NCI-H1436 treated with DMSO at 0.1 percent for 48 hours (cell line): ENCODE data around the gene PROX1.
"Not testable (repeated sequence)": the region's sequence is repeated elsewhere in the genome, so short reads cannot be mapped to it uniquely, and the experiment has no call there.

Experiments
- DNase-seq: peaks from one replicate; lab custom pipeline; 2025; lab: John Stamatoyannopoulos, UW

PROX1 gene

DNA sequence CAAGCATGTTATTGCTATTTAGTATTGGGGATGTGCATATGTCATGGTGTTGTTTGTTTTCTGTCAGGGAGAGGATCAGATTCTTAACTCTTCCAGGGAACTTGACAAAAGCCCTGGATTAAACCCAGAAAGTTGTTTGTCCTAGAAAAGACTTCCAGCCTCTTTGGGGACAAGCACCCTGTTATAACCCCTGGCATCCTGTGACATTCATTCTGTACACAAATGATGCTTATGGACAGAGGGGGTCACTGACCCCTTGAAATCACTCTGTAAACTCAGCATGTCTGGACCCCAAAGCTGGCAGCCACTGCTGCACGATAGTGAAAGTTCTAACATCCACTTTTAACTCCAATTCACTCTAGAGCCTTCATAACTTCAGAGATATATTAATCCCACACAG is 81.2 kb downstream of the PROX1 start:
- DNase-seq, result no peak

DNA sequence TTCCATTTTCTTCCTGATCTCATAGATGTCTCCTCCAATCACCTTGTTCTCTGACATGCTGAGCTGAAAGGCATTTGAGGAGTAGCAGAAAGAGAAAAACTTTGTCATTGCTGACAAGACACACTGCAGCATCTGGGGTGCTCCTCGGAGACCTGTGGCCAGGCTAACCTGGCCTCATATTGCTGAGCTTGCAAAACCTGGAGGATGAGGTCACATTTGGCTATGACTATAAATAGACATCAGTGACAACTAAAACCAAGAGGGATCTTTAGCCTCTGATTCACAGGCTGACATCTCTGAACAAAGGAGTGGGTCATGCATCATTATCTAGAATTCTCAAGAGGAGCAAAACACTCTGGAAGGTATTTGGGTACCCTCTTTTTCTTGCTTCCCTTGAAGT is 83.7 kb downstream of the PROX1 start:
- DNase-seq, result no peak

GRCh38 chr1:214072426-214073157 is 84.8 kb downstream of the PROX1 start:
- DNase-seq, result no peak

DNA sequence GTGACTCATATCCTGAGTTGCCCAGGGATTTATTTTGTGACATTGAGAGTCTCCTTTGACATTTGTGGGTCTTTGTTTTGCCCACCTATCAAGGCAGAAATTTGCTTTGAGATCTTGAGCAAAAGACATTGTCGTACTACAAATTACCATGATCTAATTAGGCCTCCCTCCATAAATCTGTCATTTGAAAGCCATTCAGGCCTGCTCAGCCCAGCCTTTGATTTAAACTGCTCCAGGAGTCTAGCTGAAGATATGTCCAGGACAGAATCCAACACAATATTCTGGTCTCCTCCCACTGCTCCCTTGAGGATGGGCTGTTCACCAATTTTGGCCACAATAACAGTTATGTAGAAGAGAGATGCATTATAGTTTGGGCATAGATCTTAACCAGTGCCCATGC is 86.7 kb downstream of the PROX1 start:
- no peak for DNase-seq

DNA sequence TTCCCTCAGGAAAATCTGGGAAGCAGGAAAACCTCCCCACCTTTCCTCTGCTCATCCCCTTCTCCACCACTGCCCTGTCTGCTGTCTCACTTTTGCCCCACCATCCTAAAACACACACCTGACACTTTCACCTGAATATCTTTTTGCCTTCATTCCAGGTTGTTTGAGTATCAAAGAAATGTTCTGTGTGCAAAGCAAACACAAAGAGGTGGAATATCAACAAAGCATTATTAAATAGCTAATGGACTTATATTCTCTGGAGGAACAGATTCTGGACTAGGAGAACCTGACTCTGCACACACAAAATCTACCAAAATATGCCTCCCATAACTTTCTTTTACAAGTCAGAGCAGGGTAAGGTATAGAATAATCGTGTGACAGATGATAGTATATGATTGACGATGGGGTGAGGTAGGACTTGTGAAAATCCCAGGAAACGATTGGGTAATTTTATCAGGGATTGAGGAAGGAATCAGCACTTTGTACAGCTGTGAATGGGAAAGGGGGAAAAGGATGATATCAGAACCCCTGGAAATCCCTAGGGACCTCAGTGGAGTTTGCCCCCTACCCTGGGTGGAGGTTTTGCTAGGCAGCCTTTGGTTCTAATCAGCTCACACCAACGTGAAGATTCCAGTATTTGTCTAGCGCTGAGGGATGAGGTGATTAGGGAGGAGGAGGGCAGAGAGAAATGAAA is 87.7 kb downstream of the PROX1 start:
- no peak for DNase-seq

DNA sequence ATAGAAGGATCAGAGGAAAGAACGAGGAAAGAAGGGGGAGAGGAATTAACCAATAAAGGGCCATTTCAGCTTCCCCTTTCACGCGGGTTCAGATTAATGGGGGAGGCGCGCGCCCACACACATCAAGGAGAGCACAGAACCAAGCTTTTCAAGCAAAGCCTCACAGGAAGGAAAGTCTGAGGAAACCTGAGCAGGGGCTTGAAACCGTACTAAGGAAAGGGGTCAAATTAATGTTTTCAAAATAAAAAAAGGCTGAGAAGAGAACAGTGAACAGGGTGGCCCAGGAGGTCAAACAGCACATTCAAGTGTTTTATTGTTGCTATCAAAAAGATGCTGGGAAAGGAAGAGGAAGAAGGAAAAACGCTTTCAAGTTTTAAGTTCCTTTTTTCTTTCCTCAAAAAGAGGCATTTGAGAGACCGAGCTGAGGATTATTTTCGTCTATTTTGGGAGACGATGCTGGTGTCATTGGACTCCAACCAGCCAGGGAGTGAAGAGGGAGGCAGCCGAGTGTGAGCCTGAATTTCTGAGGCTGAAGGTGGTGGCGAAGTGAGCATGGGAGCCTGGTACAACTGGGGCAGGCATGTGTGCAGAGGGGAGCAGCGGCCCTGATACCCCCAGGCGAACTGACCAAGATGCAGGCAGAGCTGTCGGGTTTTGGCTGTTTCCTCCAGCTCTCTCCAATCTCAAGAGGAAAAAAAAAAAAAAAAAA is 88.4 kb downstream of the PROX1 start:
- no peak for DNase-seq

- DNase-seq, result no peak
Measured at GRCh38 chr1:214076708-214077065, 88.9 kb downstream of the PROX1 start.

DNA sequence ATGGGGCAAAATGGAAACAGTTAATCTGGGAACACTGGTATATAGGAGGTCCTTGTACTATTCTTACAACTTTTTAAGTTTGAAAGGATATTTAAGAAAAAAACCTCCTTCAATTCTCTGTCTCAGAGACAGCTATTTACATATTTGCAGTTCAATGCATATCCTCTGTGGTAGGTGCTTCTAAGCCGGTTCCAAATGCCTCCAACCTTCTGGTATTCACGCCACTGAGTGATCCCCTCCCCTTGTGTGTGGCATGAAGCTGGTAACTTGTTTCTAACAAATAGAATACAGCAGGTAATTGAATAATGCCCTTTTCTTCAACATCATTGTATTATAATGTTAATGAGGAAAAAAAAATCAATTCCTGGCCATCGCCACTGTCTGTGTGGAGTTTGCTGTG is 91.2 kb downstream of the PROX1 start:
- no peak for DNase-seq

DNA sequence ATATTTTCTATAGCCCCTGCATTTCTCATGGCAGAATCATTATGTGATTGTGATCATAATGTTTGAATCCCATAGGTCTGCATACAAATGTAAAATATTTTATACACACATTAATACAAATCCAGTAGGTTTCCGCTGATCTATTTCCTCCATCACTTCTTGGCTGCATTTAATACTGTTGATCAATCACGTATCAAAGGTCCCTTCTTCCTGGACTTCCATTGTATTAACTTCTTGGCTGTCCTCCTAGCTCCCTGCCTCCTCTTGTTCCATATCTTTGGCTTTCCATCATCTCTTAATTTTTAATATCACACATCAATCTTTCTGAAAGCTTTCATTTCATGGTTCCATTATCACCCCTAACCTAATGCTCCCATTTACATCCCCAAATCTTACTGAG is 97.6 kb downstream of the PROX1 start:
- DNase-seq, result no peak

- DNase-seq, result no peak
Measured at GRCh38 chr1:214086945-214087344, 99.2 kb downstream of the PROX1 start.

GRCh38 chr1:214089003-214089402 is 101.2 kb downstream of the PROX1 start:
- DNase-seq, result not testable (repeated sequence)
